Panc1 (cell line): ENCODE results near the gene MIA2. TPM values are rescaled to one million over a fixed set of nuclear protein-coding genes. Genes with fewer than 3 reads are reported as not detected.

Experiments used
- ATAC-seq: fragments of 200-7000 bp; cut with Tn5 transposase; 2 replicates; pipeline ENCODE4 v1.9.1; 2020; ENCODE audit warnings: mild to moderate bottlenecking, moderate library complexity
- BruUV-seq: library from RNA; stranded (reverse); fragments of 400-500 nt; replicated peaks from 2 replicates; lab custom pipeline; 2021; lab: Mats Ljungman, UMichigan
- CTCF ChIA-PET: fragments of 300-600 bp; sonication (Branson Sonifier 250); formaldehyde crosslinking; loops from one replicate; lab custom pipeline; 2022; ENCODE audit warnings: antibody characterized with exemption; lab: Charles Lee
- POLR2A ChIA-PET: fragments of 300-600 bp; sonication (Branson Sonifier 250); formaldehyde crosslinking; loops from one replicate; lab custom pipeline; 2022; ENCODE audit warnings: antibody characterized with exemption; lab: Charles Lee
- DNase-seq: peaks from one replicate; pipeline ENCODE4 v3.0.0-alpha.2; 2010; ENCODE audit warnings: low read depth, low spot score
- H3K27ac ChIP-seq: 2 replicates; pipeline ENCODE4 v1.5.1; 2011; ENCODE audit warnings: mild to moderate bottlenecking, low read length, inconsistent platforms
- H3K27me3 ChIP-seq: fragments of 200-500 bp; sonication (Bioruptor generic); 2 replicates; pipeline ENCODE4 v1.6.0; 2014; ENCODE audit warnings: low read length, inconsistent platforms; ENCODE audit not compliant: control insufficient read depth, insufficient read depth
- H3K36me3 ChIP-seq: fragments of 200-500 bp; sonication (Bioruptor generic); 2 replicates; pipeline ENCODE4 v1.5.1; 2014; ENCODE audit warnings: inconsistent platforms, mild to moderate bottlenecking, low read length, moderate library complexity; ENCODE audit not compliant: control insufficient read depth, insufficient read depth
- H3K4me1 ChIP-seq: 2 replicates; pipeline ENCODE4 v1.5.1; 2011; ENCODE audit warnings: inconsistent platforms, mild to moderate bottlenecking, low read length, moderate library complexity; ENCODE audit not compliant: control insufficient read depth, insufficient read depth
- H3K4me3 ChIP-seq, 2 experiments: 2 replicates each; pipeline ENCODE4 v1.5.1; 2011 to 2012; ENCODE audit warnings: low read depth in 2 of 2, low read length in 2 of 2, mild to moderate bottlenecking in 2 of 2, inconsistent platforms in 1 of 2, moderate library complexity in 1 of 2
- H3K9me3 ChIP-seq: fragments of 200-500 bp; sonication (Bioruptor generic); 2 replicates; pipeline ENCODE4 v1.5.1; 2014; ENCODE audit warnings: low read depth, mild to moderate bottlenecking, inconsistent platforms, low read length, moderate library complexity; ENCODE audit not compliant: control insufficient read depth, insufficient read depth
- POLR2AphosphoS5 ChIP-seq: IDR thresholded peaks from 2 replicates; pipeline ENCODE4 v1.6.1; 2012; ENCODE audit warnings: mild to moderate bottlenecking, low read depth, low read length, moderate library complexity
- SIN3A ChIP-seq: IDR thresholded peaks from 2 replicates; pipeline ENCODE4 v1.6.1; 2012; ENCODE audit warnings: low read depth, mild to moderate bottlenecking, low read length, moderate library complexity, borderline replicate concordance; ENCODE audit not compliant: insufficient read depth
- TCF7L2 ChIP-seq: IDR thresholded peaks from 2 replicates; pipeline ENCODE4 v1.6.1; 2011; ENCODE audit warnings: mild to moderate bottlenecking, low read depth, low read length, inconsistent platforms
- in situ Hi-C: cut with HindIII; loops from 2 replicates; pipeline ENCODE4 v1.10.0; 2016; ENCODE audit warnings: low sequenced_read_pairs, low pct_unique_long_range_greater_than_20kb
- intact Hi-C: fragments of 100-400 bp; cut with micrococcal nuclease; formaldehyde crosslinking; loops from one replicate; pipeline ENCODE4 v1.10.0; 2022; ENCODE audit not compliant: unreplicated experiment
- total RNA-seq: library from RNA; stranded (reverse); gene quantifications from one replicate; pipeline ENCODE4 v1.2.1, GENCODE V29; 2021; ENCODE audit not compliant: unreplicated experiment
- TF ChIP-seq, protein P1 (sequence below), 2 experiments: IDR thresholded peaks; 2 replicates each; pipeline ENCODE4 v1.6.1; 2011 to 2012; ENCODE audit warnings: low read depth in 2 of 2, control low read depth in 1 of 2, low read length in 1 of 2, mild to moderate bottlenecking in 1 of 2, moderate library complexity in 1 of 2; ENCODE audit not compliant: insufficient read depth in 1 of 2
- TF ChIP-seq, protein P2 (sequence below): fragments of 450-650 bp; IDR thresholded peaks from 2 replicates; pipeline ENCODE4 v1.5.1; 2017; ENCODE audit warnings: mild to moderate bottlenecking

Gene MIA2
- total RNA-seq, 1 experiment from 2014 or later, result 19.2 TPM

DNA sequence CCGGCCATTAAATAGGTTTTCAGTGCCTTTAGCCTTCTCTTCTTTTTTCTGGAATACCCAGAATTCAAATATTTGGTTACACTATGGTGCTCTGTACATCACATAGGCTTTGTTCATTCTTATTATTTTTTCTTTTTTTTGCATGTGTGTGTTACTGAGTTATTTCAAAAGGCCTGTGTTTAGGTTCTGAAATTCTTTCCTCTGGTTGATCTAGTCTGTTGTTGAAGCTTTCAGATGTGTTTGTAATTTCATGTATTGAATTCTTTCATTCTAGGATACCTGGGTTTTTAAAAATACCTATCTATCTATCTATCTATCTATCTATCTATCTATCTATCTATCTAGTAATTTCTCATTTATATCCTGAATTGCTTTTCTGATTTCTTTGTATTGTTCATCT lies 131.6 kb downstream of the MIA2 start:
- Histone ChIP-seq H3K4me1 (no peaks in the 10 kb centered on the region; the same call in 1 of the 2 replicates), H3K36me3 (no peaks in the 10 kb centered on the region), H3K9me3 (no peaks in the 10 kb centered on the region), H3K27ac (no peak overlapping the region), H3K4me3 (no peak overlapping the region), H3K27me3 (no peaks in the 10 kb centered on the region)
- ATAC-seq (no peak), DNase-seq (no peak)
- CTCF ChIA-PET, result no interaction called here
- in situ Hi-C loops (no loop called here), intact Hi-C loops (loop anchor here (5.0 kb wide), 2 partner anchors 133 to 258 kb away; partner anchors contain the start of gene MIA2)
- TF ChIP-seq, protein P1, sequence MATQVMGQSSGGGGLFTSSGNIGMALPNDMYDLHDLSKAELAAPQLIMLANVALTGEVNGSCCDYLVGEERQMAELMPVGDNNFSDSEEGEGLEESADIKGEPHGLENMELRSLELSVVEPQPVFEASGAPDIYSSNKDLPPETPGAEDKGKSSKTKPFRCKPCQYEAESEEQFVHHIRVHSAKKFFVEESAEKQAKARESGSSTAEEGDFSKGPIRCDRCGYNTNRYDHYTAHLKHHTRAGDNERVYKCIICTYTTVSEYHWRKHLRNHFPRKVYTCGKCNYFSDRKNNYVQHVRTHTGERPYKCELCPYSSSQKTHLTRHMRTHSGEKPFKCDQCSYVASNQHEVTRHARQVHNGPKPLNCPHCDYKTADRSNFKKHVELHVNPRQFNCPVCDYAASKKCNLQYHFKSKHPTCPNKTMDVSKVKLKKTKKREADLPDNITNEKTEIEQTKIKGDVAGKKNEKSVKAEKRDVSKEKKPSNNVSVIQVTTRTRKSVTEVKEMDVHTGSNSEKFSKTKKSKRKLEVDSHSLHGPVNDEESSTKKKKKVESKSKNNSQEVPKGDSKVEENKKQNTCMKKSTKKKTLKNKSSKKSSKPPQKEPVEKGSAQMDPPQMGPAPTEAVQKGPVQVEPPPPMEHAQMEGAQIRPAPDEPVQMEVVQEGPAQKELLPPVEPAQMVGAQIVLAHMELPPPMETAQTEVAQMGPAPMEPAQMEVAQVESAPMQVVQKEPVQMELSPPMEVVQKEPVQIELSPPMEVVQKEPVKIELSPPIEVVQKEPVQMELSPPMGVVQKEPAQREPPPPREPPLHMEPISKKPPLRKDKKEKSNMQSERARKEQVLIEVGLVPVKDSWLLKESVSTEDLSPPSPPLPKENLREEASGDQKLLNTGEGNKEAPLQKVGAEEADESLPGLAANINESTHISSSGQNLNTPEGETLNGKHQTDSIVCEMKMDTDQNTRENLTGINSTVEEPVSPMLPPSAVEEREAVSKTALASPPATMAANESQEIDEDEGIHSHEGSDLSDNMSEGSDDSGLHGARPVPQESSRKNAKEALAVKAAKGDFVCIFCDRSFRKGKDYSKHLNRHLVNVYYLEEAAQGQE (IDR thresholded peaks at IDR 0.05; ENCODE audit: insufficient read depth in 1 of 2, low read depth in 2 of 2, low read length in 1 of 2), result no peak
- TF ChIP-seq POLR2AphosphoS5, result no peak
- TF ChIP-seq SIN3A, result no peak
- TF ChIP-seq, protein P2, sequence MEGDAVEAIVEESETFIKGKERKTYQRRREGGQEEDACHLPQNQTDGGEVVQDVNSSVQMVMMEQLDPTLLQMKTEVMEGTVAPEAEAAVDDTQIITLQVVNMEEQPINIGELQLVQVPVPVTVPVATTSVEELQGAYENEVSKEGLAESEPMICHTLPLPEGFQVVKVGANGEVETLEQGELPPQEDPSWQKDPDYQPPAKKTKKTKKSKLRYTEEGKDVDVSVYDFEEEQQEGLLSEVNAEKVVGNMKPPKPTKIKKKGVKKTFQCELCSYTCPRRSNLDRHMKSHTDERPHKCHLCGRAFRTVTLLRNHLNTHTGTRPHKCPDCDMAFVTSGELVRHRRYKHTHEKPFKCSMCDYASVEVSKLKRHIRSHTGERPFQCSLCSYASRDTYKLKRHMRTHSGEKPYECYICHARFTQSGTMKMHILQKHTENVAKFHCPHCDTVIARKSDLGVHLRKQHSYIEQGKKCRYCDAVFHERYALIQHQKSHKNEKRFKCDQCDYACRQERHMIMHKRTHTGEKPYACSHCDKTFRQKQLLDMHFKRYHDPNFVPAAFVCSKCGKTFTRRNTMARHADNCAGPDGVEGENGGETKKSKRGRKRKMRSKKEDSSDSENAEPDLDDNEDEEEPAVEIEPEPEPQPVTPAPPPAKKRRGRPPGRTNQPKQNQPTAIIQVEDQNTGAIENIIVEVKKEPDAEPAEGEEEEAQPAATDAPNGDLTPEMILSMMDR, result no peak
- no peak for TF ChIP-seq TCF7L2
- POLR2A ChIA-PET, result no interaction called here
- no TSS peak for BruUV-seq

DNA sequence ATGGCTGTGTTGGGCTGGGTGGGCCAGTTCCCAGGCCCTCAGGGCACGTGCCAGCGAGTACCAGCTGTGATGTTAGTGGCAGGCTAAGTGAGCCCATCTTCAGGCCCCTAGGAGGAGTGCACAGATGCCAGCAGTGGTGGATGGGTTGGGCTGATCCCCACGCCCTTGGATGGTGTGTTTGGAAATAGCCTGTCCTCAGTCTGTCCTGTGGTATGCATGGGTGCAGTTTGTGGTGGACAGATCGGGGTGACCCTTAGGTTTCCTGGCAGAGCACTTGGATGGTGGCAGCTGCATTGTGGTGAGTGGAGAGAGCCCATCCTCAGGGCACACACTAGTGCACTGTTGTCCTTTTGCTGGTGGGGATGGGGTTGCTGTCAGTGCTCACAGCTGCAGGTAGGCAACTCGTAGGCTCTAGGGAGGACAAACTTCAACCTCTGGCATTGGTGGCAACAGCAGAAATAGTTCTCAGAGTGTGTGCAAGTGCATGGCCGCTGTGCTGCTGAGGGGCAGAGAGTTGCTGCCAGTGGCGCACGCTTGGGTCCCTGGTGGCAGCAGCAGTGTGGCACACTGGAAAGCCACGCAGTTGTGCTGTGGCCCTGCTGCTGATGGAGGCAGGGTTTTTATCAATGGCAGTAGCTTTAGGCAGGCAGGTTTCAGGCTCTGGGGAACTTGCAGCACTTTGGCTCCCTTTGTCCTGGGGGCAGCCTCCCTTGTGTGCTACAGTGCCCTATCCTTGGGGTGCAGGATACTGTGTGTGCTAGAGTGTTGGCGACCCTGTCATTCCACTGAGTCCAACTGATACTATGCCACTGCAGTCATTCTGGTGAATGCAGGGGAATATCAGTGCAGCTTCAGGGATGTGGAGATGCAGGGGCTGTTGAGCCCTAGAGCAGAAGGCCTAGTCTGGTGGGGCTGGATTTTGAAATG lies 133.0 kb downstream of the MIA2 start:
- no peak overlapping the region for H3K27ac ChIP-seq
- TF ChIP-seq, protein P1 (IDR thresholded peaks at IDR 0.05; ENCODE audit: insufficient read depth in 1 of 2, low read depth in 2 of 2, low read length in 1 of 2), result no peak
- TF ChIP-seq SIN3A, result no peak
- no peak for TF ChIP-seq POLR2AphosphoS5
- TF ChIP-seq TCF7L2, result no peak
- TF ChIP-seq, protein P2, result no peak
- no peaks in the 10 kb centered on the region; the same call in 1 of the 2 replicates for H3K4me1 ChIP-seq
- ChIA-PET CTCF (no interaction called here), POLR2A (no interaction called here)
- intact Hi-C loops (loop anchor here (5.0 kb wide), 2 partner anchors 134 to 259 kb away; partner anchors contain the start of gene MIA2), in situ Hi-C loops (no loop called here)
- ATAC-seq (peak; percentile 45; the same call in 1 of the 2 replicates), DNase-seq (no peak)
- H3K9me3 ChIP-seq, result no peaks in the 10 kb centered on the region
- BruUV-seq, result no TSS peak
- no peaks in the 10 kb centered on the region for H3K36me3 ChIP-seq
- no peaks in the 10 kb centered on the region for H3K27me3 ChIP-seq
- no peak overlapping the region for H3K4me3 ChIP-seq
